Measurements from ENCODE around the gene MAT2B. TPM values are rescaled to one million over a fixed set of nuclear protein-coding genes. Genes with fewer than 3 reads are reported as not detected.

The MAT2B gene
- total RNA-seq, 1 donor from 2014 or later: 46.3 TPM

DNA sequence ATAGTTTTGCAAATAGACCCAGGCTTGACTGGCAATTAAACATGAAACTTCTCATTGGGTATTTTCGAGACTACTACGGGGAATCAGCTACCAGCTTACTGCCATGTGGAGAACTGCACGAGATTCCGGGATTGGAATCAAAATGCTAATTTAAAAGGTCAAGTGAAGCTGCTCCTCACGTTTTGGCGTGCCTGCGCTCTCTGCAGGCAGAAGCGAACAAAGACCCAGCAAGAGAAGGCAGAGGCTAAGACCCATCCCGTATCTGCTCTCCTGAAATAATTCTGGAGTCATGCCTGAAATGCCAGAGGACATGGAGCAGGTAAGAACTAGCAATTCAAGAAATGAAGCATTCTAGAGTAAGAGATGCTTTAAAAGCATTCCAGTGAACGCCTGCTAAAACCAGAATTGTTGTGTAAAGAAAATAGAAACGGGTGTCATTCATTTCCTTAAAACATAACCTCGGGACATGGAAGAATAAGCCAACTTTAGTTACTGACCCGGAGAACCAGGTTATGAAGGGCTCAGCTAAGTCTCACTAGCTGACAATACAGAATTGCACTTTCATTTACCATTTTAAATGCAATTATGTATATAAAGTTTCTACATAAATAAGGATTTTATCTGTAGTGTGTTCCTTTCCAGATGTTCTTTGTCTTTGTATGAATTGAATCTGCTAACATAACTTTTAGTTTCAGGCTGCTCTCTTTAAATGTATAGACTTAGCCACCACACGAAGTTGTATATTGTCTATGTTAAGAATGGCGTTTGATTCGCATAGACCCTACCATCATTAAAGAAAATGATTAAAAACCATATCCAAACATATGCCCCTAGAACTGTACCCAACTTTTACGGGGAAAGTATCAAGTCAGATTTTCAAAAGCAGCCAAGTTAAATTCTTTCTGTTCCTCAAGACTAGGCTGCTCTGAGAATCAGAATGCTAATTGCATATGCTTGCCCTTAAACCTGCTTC lies 2.0 kb upstream of the MAT2B start:
- no peak for DNase-seq (ENCODE audit: low read depth)
- TF ChIP-seq, protein P1, sequence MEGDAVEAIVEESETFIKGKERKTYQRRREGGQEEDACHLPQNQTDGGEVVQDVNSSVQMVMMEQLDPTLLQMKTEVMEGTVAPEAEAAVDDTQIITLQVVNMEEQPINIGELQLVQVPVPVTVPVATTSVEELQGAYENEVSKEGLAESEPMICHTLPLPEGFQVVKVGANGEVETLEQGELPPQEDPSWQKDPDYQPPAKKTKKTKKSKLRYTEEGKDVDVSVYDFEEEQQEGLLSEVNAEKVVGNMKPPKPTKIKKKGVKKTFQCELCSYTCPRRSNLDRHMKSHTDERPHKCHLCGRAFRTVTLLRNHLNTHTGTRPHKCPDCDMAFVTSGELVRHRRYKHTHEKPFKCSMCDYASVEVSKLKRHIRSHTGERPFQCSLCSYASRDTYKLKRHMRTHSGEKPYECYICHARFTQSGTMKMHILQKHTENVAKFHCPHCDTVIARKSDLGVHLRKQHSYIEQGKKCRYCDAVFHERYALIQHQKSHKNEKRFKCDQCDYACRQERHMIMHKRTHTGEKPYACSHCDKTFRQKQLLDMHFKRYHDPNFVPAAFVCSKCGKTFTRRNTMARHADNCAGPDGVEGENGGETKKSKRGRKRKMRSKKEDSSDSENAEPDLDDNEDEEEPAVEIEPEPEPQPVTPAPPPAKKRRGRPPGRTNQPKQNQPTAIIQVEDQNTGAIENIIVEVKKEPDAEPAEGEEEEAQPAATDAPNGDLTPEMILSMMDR (conservative IDR thresholded peaks at IDR 0.05; ENCODE audit: low read depth, low read length): peak; percentile 58
- peak overlapping the region; percentile 69 for H3K4me3 ChIP-seq (ENCODE audit: low read depth, low read length)

DNA sequence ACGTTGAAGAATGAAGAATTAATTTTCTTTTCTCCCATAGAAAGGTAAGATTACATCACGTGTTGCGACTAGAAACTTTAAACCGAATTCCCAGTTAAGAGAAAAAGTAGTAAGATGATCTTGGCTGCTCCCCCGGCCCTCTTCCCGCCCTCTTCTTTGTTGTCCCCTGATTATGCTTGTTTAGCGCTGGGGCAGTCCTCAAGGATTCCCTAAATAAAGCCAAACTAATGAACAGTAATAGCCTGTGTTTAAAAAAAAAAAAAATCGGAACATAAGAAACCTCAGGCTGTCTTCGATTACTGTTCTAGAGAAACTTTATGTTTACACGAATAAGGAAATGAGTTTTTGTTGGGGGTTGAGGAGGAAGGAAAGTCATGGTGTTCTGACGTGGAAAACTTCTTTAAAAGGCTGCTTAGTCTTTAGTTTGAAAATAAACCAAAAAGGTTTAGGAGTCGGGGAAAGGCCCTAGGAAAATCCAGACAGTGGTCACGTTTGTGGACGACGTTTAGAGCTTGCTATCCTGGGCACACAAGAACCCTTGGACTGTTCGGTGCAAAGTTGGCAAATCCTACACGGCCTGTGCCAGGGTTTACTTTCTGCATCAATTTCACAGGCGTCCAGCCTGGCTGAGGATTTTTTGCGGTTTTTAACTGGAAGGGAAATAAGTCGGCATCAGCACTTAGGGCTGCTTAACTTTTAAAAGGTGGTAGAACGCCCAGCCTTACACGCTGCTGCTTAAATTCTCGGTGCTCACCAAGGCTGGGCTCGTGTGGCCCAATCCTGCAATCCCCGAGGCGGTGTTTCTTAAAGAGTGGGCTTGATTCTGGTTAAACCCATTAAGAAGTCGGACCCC lies 1.1 kb upstream of the MAT2B start:
- TF ChIP-seq, protein P1 (conservative IDR thresholded peaks at IDR 0.05; ENCODE audit: low read depth, low read length): no peak
- peak overlapping the region; percentile 69 for H3K4me3 ChIP-seq (ENCODE audit: low read depth, low read length)
- DNase-seq (ENCODE audit: low read depth): peak; percentile 37

DNA sequence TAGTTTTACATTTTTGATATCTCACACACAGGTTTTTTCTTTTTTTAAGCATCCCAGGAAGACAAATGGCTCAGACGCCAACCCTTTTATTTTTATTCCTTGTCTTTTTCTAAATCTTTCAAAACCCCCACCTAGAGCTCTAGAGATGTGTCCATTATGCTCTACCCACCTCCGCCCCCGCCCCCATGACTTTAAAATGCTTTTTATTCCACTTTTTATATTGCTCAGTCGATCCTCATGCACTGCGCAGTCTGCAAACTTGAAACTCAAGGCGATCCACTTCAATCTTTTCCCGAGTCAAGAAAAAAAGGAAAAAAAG lies 411 bp upstream of the MAT2B start:
- TF ChIP-seq, protein P1 (conservative IDR thresholded peaks at IDR 0.05; ENCODE audit: low read depth, low read length): no peak

DNA sequence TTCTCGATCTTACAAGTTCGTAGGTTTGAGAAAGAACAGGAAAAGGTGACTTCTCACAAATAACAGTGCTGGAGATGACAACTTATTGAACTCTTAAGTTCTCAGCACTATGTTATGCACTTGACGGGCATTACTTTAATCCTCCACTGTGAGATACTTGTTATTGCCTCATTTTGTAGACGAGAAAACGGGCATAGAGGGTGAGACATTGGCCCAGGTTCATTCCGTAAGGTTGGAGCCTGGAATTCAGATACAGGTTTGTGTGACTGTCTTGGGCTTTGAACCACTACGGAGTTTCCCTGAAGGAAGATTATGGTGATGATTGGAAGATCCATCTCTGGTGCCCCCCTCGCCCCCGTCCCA lies 657 bp downstream of the MAT2B start:
- DNase-seq (ENCODE audit: low read depth): peak; percentile 36
- TF ChIP-seq, protein P1 (conservative IDR thresholded peaks at IDR 0.05; ENCODE audit: low read depth, low read length): no peak

More for the DNA sequence above, 411 bp upstream of the MAT2B start:
- peak overlapping the region; percentile 69 for H3K4me3 ChIP-seq (ENCODE audit: low read depth, low read length)
- DNase-seq (ENCODE audit: low read depth): no peak

DNA sequence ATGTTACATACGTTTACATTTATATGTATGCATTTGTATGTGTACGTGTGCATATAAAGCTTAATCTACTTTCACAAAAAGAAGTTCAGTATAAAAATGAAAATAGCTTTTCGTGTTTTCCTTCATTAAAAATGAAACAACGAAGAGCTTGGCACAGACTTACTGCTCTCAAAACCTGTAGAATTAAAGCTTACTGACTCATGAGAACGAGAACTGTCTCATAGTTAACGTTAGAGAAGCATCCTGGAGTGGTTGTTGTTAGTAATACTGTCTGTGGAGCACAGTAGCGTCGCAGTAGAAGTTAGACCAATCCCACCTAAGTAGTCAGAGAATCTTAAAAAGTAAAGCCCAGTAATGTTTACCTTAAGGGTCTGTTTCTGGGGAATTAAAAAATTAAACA lies 1.3 kb downstream of the MAT2B start:
- peak overlapping the region; percentile 69 for H3K4me3 ChIP-seq (ENCODE audit: low read depth, low read length)
- TF ChIP-seq, protein P1 (conservative IDR thresholded peaks at IDR 0.05; ENCODE audit: low read depth, low read length): no peak
- DNase-seq (ENCODE audit: low read depth): no peak

More for the DNA sequence above, 657 bp downstream of the MAT2B start:
- peak overlapping the region; percentile 69 for H3K4me3 ChIP-seq (ENCODE audit: low read depth, low read length)

DNA sequence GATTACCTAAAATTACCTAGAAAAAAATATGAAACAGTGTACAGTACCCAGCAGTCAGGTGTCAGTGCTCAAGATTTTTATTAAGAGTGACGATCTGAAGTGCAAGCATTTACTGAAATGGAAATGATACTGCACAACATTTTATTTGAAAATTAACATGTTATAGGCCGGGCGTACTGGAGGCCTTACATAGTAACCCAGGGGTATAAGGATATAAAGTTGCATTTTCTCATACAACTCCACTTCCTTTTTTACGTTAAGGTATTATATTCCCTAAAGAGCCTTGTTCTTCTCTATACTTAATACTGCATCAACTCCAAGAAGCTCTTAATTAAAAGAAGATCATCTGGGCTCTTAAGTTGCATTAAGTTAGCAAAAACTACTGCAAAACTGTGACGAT lies 3.3 kb downstream of the MAT2B start:
- peak overlapping the region; percentile 40 for H3K4me3 ChIP-seq (ENCODE audit: low read depth, low read length)
- TF ChIP-seq, protein P1 (conservative IDR thresholded peaks at IDR 0.05; ENCODE audit: low read depth, low read length): no peak
- DNase-seq (ENCODE audit: low read depth): no peak
